GM19467 (cell line): ENCODE data around the gene SKA3.
"Not testable (repeated sequence)": the region's sequence is repeated elsewhere in the genome, so short reads cannot be mapped to it uniquely, and the experiment has no call there.

ENCODE experiments used
- ATAC-seq: cut with Tn5 transposase; IDR thresholded peaks from one replicate; pipeline ENCODE4 v1.9.1; 2021; ENCODE audit warnings: mild to moderate bottlenecking, moderate library complexity; ENCODE audit not compliant: unreplicated experiment

SKA3 gene

GRCh38 chr13:21176215-21176981, at the start of gene SKA3, which contains the start of gene MRPL57:
Gene SKA3, minus strand, starts transcription at chr13:21176552. Its CDS starts 75 bp downstream, at chr13:21176477.
Gene MRPL57, plus strand, starts transcription at chr13:21176658. Its CDS starts 259 bp downstream, at chr13:21176917.
- ATAC-seq: peak; percentile 86

- ATAC-seq: no peak
Observed at GRCh38 chr13:21225082-21225481, 48.7 kb upstream of the SKA3 start.

- no peak for ATAC-seq
Observed at GRCh38 chr13:21221268-21221667, 44.9 kb upstream of the SKA3 start.

DNA sequence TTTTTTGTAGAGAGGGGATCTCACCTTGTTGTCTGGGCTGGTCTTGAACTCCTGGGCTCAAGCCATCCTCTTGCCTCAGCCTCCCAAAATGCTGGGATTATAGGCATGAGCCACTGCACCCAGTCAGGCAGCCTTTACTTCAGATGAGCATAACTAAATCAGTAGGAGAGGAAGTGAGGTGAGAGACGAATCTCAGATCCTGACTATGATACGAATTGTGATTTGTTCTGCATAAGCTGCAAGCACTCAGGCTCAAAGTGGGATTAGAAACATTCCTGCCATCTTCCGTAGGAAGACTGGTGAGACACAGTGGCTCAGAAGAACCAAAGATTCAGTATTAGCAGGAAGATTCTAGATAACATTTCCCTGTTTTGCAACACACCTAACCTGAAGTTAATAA, 43.4 kb upstream of the SKA3 start:
- ATAC-seq: not testable (repeated sequence)

DNA sequence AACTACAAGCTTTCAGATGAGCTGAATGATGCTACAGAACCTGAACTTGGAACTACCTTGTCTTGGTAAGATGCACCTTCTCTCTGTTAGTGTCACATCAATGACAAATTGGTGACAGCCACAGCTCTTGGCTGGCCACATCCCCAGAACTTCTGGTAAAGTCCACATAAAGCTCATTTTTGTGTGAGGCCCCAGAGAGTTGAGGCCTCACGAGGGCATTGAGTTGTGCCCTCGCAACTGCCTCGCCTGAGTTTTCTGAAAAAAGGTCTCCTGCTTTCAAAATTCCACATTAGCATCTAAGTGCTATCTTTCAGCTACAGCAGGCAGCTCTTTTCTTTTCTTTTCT, 42.7 kb upstream of the SKA3 start:
- peak; percentile 43 for ATAC-seq

DNA sequence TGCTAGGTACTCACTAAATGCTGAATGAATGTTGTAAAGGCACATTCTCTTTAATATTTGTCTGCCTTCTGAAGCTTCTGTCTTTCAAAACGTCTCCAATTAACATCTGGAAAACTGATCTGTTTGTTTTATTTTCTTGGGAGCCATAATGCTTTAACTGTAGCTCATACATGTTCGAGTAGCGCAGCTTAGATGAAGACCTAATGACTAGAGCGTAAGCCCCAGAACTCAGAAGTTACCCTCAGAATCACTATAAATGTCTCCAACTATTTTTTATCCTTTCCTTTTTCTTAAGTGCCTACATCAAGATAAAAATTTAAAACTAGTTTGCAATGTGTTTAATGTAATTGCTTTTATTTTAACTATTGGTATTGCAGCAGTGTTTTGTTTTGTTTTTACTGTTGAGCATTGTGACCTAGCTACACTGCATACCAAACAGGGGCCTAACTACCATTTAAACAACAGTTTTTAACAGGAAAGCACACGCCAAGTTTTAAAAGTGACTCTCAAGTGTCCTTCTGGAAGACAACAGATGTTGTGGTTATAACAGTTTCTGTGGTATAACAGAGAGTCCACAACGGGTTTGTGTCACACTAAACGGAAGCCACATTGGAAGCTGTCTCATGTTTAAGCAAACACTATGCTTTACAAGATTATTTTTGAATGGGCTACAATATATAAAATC, 42.1 kb upstream of the SKA3 start:
- peak; percentile 98 for ATAC-seq

GRCh38 chr13:21216332-21216731, 40.0 kb upstream of the SKA3 start:
- no peak for ATAC-seq

DNA sequence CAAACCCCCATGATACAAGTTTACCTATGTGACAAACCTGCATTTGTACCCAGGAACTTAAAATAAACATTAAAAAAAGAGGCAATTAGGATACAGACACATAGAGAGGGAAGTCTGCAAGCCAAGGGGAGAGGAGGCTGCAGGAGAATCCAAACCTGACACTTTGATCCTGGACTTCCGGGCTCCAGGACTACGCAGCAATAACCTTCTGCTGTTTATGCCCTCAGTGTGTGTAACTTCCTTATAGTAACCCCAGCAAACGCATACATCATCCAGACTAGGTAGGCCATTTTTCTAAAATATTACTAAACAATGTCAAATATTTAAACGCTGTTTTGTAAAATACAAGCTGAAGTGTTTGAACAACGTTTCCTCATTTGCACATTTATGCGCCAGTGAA, 39.1 kb upstream of the SKA3 start:
- ATAC-seq: not testable (repeated sequence)

DNA sequence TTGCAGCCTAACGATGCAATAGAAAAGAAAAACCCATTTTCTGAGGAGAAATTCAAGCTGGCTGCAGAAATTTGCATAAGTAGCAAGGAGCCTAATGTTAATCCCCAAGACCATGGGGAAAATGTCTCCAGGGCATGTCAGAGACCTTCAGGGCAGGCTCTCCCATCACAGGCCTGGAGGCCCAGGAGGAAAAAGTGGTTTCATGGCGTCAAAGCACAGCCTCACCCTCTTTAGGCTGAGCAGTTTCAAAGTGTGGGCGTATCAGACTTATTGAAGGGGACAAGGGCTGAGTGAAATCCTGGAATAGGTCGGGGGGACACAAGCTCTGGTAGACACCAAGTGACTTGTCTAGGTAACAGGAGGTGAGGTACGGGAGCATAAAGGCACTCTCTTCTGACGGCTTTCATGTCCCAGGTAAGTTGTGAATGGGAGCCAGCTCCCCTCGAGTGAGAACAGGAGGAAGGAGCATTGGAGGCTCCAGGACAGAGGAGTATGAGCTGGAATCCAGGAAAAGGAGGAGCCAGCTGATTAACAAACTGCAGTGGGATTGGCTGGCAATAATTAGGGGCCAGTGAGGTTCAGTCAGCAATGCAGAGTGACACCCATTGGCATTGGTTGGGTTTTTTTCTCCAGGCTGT, 35.9 kb upstream of the SKA3 start:
- no peak for ATAC-seq

DNA sequence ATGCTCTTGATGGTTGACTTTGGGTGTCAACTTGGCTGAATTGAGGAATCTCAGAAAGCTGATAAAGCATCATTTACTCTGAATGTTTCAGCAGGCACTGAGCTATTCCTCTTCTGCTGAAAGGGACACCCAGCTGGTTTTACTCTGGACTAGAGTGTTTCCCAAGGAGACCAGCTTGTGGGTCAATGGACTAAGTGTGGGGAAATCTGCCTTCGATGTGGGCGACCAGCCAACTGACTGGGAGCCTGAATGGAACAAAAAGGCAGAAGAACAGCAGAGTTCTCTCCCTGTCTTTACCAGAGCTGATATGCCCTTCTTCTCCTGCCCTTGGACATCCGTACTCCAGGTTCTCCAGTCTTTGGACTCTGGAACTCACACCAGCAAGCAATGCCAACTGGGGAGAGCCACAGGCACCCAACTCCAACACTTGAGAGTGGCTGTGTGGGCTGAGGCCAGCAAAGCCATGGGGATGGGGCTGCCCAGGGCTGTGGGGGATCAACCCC, 32.4 kb upstream of the SKA3 start:
- no peak for ATAC-seq

GRCh38 chr13:21202767-21203531, 26.6 kb upstream of the SKA3 start:
- no peak for ATAC-seq

DNA sequence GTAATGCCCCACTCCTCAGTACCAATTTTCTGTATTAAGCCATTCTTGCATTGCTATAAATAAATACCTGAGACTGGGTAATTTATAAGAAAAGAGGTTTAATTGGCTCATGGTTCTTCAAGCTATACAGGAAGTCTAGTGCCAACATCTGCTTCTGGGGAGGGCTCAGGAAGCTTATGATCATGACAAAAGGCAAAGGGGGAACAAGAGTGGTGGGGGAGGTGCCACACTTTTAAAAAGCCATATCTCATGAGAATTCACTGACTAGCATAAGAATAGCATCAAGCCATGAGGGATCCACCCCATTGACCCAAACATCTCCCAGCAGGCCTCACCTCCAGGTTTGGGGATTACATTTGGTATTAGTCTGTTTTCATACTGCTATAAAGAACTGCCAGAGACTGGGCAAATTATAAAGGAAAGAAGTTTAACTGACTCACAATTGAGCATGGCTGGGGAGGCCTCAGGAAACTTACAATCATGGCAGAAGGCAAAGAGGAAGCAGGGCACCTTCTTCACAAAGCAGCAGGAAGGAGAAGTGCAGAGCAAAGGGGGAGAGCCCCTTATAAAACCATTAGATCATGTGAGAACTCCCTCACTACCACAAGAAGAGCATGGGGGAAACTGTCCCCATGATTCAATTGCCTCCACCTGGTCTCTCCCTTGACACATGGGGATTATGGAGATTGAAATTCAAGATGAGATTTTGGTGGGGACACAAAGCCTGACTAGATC, 25.3 kb upstream of the SKA3 start:
- ATAC-seq: not testable (repeated sequence)

GRCh38 chr13:21198391-21198790, 22.0 kb upstream of the SKA3 start:
- ATAC-seq: not testable (repeated sequence)

DNA sequence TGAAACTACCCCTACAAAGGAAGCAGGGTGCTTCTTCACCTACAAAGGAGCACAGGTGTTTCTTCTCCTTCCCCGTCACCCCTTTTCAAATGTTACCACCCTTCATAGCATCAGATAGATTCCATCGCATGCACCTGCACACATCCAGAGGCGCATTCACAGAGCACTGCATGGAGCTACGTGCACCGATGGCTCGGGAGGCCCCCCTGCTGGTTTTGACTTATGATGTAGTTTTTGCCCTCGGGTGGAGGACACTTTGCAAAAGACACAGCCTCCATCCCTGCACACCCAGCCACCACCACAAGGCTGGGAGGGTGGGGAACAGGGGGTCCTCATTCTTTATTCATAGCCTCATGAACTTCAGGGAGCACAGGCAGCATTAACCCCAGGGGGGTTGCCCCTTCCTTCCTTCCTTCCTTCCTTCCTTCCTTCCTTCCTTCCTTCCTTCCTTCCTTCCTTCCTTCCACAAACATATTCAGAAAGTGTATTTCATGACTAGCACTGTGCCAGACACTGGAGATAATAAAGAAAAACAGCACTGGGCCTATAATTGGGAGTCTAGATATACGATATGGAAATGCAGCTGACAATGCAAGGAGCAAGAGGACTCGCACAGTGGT, 21.4 kb upstream of the SKA3 start:
- not testable (repeated sequence) for ATAC-seq

GRCh38 chr13:21194756-21195155, 18.4 kb upstream of the SKA3 start:
- ATAC-seq: not testable (repeated sequence)

GRCh38 chr13:21186410-21186809, 10.1 kb upstream of the SKA3 start:
- ATAC-seq: not testable (repeated sequence)

DNA sequence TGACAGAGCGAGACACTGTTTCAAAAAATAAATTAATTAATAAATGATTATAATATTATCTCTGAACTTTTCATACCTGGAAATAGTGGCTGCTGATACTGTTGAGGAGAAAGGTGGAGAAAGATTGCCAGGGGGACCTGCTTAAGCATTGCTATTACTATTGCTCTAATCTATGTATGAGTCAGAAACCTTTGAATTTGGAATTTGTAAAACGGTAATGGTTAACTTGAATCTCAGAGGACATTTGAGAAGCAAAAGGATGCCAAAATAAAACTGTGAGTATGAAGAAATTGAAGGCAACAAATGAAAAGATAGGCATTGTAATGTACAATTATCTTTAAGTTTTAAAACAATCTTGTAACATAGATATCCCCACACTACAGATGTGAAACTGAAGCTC, 5.3 kb upstream of the SKA3 start:
- no peak for ATAC-seq

DNA sequence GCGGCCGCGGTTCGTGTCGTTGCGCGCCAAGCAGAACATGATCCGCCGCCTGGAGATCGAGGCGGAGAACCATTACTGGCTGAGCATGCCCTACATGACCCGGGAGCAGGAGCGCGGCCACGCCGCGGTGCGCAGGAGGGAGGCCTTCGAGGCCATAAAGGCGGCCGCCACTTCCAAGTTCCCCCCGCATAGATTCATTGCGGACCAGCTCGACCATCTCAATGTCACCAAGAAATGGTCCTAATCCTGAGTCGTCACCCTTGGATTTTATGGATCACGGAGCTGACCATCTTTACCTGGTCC, 581 bp upstream of the SKA3 start:
- peak; percentile 21 for ATAC-seq

DNA sequence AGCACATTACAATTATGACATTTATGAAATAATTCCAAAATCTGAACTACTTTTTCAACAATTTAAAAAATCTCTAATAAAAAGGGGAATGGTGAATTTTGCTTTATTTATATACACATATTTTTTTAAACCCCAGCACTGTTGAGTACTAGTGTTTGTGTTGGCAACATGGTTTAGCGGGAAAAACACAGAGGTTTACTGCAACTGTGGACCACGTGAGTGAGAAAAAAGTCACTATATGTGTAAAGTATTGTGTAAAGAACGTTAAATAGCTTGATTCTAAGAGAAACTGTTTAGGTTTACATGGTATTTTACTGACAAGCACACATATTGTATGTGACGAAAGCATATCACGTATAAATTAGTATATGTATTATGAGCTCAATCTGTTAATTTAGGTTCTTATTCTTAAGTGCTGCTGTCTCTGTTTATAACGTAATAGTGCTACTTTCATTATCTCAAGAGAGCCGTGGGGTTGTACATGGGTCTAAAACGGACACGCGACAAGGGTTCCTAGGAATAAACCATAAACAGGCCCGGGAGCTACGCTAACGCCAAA, 617 bp downstream of the SKA3 start:
- no peak for ATAC-seq

DNA sequence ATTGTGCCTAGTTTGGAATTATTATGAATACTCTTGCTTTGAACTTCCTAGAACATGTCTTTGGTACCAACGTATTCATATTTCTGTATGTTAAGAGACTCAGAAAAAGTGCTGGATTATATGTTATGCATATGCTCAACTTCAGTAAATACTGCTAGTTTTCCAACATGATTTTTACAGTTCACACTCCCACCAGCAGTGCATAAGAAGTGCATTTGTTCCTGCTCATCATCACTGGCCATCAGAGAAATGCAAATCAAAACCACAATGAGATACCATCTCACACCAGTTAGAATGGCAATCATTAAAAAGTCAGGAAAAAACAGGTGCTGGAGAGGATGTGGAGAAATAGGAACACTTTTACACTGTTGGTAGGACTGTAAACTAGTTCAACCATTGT, 2.6 kb downstream of the SKA3 start:
- not testable (repeated sequence) for ATAC-seq
